K562 (cell line): Measurements from ENCODE around the gene STYXL1. TPM values are rescaled to one million over a fixed set of nuclear protein-coding genes. Genes with fewer than 3 reads are reported as not detected.
A peak's percentile ranks its signal among the peaks of the same experiment; 100 is the strongest.

Experiments
- ARID3A ChIP-seq: IDR thresholded peaks from 2 replicates; pipeline ENCODE4 v1.6.1; 2012; ENCODE audit warnings: low read depth, low read length, improper control_type of control experiment, borderline replicate concordance
- HMG20A ChIP-seq: fragments of 450-650 bp; formaldehyde crosslinking; conservative IDR thresholded peaks from 2 replicates; pipeline ENCODE4 v1.4.0; 2020; ENCODE audit warnings: mild to moderate bottlenecking, mixed read lengths
- L3MBTL2 ChIP-seq: fragments of 450-650 bp; IDR thresholded peaks from 2 replicates; pipeline ENCODE4 v1.6.1; 2016; ENCODE audit warnings: mild to moderate bottlenecking, moderate library complexity
- LARP7 ChIP-seq: fragments of 450-650 bp; IDR thresholded peaks from 2 replicates; pipeline ENCODE4 v1.6.1; 2016
- MEF2D ChIP-seq: conservative IDR thresholded peaks from 2 replicates; pipeline ENCODE4 v1.6.1; 2016; ENCODE audit warnings: low read depth, missing genetic modification characterization, missing compliant biosample characterization
- MTA2 ChIP-seq: fragments of 450-650 bp; IDR thresholded peaks from 2 replicates; pipeline ENCODE4 v1.6.1; 2016; ENCODE audit warnings: low read depth
- NCOR1 ChIP-seq: fragments of 450-650 bp; IDR thresholded peaks from 2 replicates; pipeline ENCODE4 v1.6.1; 2016; ENCODE audit warnings: mild to moderate bottlenecking, moderate library complexity
- NFIX ChIP-seq: fragments of 250-450 bp; sonication (Bioruptor Pico); IDR thresholded peaks from 2 replicates; pipeline ENCODE4 v1.4.0; 2020; ENCODE audit warnings: low read depth, mild to moderate bottlenecking, moderate library complexity
- PHB ChIP-seq: fragments of 250-450 bp; sonication (Bioruptor Pico); IDR thresholded peaks from 2 replicates; pipeline ENCODE4 v1.5.0; 2021
- RCOR1 ChIP-seq, 2 experiments: IDR thresholded peaks; 2 replicates each; pipeline ENCODE4 v1.6.1; 2012; ENCODE audit warnings: low read depth in 2 of 2, low read length in 2 of 2, borderline replicate concordance in 1 of 2, improper control_type of control experiment in 1 of 2
- SIN3A ChIP-seq, 2 experiments: fragments of 150-350 bp in 1 of 2; IDR thresholded peaks; 2 replicates each; pipeline ENCODE4 v1.6.1; 2011 to 2016; ENCODE audit warnings: borderline replicate concordance in 2 of 2, low read depth in 2 of 2, low read length in 2 of 2, mild to moderate bottlenecking in 2 of 2, moderate library complexity in 2 of 2; ENCODE audit not compliant: control insufficient read depth in 1 of 2
- SMAD2 ChIP-seq: fragments of 150-350 bp; IDR thresholded peaks from 2 replicates; pipeline ENCODE4 v1.6.1; 2014; ENCODE audit warnings: low read depth, mild to moderate bottlenecking, low read length
- TRIM24 ChIP-seq, 2 experiments: fragments of 450-650 bp; IDR thresholded peaks; 2 replicates each; pipeline ENCODE4 v1.6.1; 2016
- USF1 ChIP-seq: sonication (generic); formaldehyde crosslinking; IDR thresholded peaks from 2 replicates; pipeline ENCODE4 v1.9.0; 2022; ENCODE audit warnings: mild to moderate bottlenecking, missing genetic modification reagents
- ZBTB26 ChIP-seq: fragments of 450-650 bp; formaldehyde crosslinking; IDR thresholded peaks from 2 replicates; pipeline ENCODE4 v1.4.0; 2022; ENCODE audit warnings: missing genetic modification characterization
- polyA plus RNA-seq, 8 experiments: library from polyadenylated mRNA; depleted of rRNA in 4 of 8; stranded (reverse) in 5 of 8; unstranded in 3 of 8; fragments of >200 nt; fragmentation: Nextera tagmentation in 2 of 8; fragmentation: Illumina TruSeq in 1 of 8; extraction: Ambion mirVana in 2 of 8; extraction: Trizol in 1 of 8; gene quantifications; 2 replicates each; pipeline versions ENCODE4 v1.2.1 to v1.2.3, GENCODE V29; 2011 to 2014; ENCODE audit warnings: inconsistent platforms in 1 of 8, missing spikeins in 1 of 8
- total RNA-seq, 7 experiments: library from RNA; depleted of rRNA in 6 of 7; stranded (reverse); fragments of >200 nt in 6 of 7; fragmentation: Illumina TruSeq in 2 of 7; extraction: Trizol in 2 of 7; gene quantifications; 2 replicates each; pipeline versions ENCODE4 v1.2.1 to v1.2.3, GENCODE V29; 2011 to 2021; ENCODE audit warnings: low replicate concordance in 1 of 7
- TF ChIP-seq, protein P1 (sequence below): fragments of 450-650 bp; IDR thresholded peaks from 2 replicates; pipeline ENCODE4 v1.6.1; 2016; ENCODE audit warnings: mild to moderate bottlenecking
- TF ChIP-seq, protein P2 (sequence below): fragments of 250-450 bp; sonication (Bioruptor Pico); IDR thresholded peaks from 2 replicates; pipeline ENCODE4 v1.4.0; 2020; ENCODE audit warnings: mild to moderate bottlenecking, moderate library complexity
- TF ChIP-seq, protein P3 (sequence below): sonication (generic); formaldehyde crosslinking; IDR thresholded peaks from 2 replicates; pipeline ENCODE4 v1.9.0; 2022; ENCODE audit warnings: mild to moderate bottlenecking, missing genetic modification reagents

STYXL1 gene
- total and polyA plus RNA-seq, 9 of the 15 experiments (the other 6 are each of a cell fraction or from before 2014, with no cell fraction given) = 36.5 to 97.2 (median 49.9) TPM

GRCh38 chr7:76016191-76016947 lies 31.4 kb downstream of the STYXL1 start (continued):
- no peak for TF ChIP-seq ARID3A
- no peak for TF ChIP-seq LARP7
- TF ChIP-seq ZBTB26 (CRISPR knock-in tag) = no peak
- TF ChIP-seq SIN3A (IDR thresholded peaks at IDR 0.05; ENCODE audit: borderline replicate concordance in 2 of 2, control insufficient read depth in 1 of 2, low read depth in 2 of 2, low read length in 2 of 2) = no peak
- TF ChIP-seq NCOR1 = no peak
- no peak for TF ChIP-seq MTA2
- TF ChIP-seq, protein P1, sequence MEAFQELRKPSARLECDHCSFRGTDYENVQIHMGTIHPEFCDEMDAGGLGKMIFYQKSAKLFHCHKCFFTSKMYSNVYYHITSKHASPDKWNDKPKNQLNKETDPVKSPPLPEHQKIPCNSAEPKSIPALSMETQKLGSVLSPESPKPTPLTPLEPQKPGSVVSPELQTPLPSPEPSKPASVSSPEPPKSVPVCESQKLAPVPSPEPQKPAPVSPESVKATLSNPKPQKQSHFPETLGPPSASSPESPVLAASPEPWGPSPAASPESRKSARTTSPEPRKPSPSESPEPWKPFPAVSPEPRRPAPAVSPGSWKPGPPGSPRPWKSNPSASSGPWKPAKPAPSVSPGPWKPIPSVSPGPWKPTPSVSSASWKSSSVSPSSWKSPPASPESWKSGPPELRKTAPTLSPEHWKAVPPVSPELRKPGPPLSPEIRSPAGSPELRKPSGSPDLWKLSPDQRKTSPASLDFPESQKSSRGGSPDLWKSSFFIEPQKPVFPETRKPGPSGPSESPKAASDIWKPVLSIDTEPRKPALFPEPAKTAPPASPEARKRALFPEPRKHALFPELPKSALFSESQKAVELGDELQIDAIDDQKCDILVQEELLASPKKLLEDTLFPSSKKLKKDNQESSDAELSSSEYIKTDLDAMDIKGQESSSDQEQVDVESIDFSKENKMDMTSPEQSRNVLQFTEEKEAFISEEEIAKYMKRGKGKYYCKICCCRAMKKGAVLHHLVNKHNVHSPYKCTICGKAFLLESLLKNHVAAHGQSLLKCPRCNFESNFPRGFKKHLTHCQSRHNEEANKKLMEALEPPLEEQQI = no peak
- no peak for TF ChIP-seq PHB (CRISPR knock-in tag)
- TF ChIP-seq, protein P2, sequence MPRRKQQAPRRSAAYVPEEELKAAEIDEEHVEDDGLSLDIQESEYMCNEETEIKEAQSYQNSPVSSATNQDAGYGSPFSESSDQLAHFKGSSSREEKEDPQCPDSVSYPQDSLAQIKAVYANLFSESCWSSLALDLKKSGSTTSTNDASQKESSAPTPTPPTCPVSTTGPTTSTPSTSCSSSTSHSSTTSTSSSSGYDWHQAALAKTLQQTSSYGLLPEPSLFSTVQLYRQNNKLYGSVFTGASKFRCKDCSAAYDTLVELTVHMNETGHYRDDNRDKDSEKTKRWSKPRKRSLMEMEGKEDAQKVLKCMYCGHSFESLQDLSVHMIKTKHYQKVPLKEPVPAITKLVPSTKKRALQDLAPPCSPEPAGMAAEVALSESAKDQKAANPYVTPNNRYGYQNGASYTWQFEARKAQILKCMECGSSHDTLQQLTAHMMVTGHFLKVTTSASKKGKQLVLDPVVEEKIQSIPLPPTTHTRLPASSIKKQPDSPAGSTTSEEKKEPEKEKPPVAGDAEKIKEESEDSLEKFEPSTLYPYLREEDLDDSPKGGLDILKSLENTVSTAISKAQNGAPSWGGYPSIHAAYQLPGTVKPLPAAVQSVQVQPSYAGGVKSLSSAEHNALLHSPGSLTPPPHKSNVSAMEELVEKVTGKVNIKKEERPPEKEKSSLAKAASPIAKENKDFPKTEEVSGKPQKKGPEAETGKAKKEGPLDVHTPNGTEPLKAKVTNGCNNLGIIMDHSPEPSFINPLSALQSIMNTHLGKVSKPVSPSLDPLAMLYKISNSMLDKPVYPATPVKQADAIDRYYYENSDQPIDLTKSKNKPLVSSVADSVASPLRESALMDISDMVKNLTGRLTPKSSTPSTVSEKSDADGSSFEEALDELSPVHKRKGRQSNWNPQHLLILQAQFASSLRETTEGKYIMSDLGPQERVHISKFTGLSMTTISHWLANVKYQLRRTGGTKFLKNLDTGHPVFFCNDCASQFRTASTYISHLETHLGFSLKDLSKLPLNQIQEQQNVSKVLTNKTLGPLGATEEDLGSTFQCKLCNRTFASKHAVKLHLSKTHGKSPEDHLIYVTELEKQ (CRISPR knock-in tag) = peak; percentile 87
- TF ChIP-seq MEF2D = no peak
- 0 out of 2 replicates have a peak, but pooled peaks have one; percentile 38 for TF ChIP-seq HMG20A (CRISPR knock-in tag)
- no peak for TF ChIP-seq L3MBTL2
- peak; percentile 94 for TF ChIP-seq NFIX (CRISPR knock-in tag)
- no peak for TF ChIP-seq USF1 (CRISPR knock-in tag)
- TF ChIP-seq, protein P3, sequence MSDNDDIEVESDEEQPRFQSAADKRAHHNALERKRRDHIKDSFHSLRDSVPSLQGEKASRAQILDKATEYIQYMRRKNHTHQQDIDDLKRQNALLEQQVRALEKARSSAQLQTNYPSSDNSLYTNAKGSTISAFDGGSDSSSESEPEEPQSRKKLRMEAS (CRISPR knock-in tag) = no peak
- no peak for TF ChIP-seq RCOR1 (IDR thresholded peaks at IDR 0.05; ENCODE audit: borderline replicate concordance in 1 of 2, low read depth in 2 of 2, low read length in 2 of 2)
- no peak for TF ChIP-seq TRIM24 (IDR thresholded peaks at IDR 0.05)
- no peak for TF ChIP-seq SMAD2
